Ishikawa (cell line): ENCODE results near the gene A1CF.

Source experiments
- CEBPB ChIP-seq: IDR thresholded peaks from 2 replicates; pipeline ENCODE4 v1.6.1; 2012
- CREB1 ChIP-seq: IDR thresholded peaks from 2 replicates; pipeline ENCODE4 v1.6.1; 2012; ENCODE audit warnings: low read depth
- EGR1 ChIP-seq: IDR thresholded peaks from 2 replicates; pipeline ENCODE4 v1.6.1; 2012
- EP300 ChIP-seq: IDR thresholded peaks from 2 replicates; pipeline ENCODE4 v1.6.1; 2012; ENCODE audit warnings: borderline replicate concordance
- FOXM1 ChIP-seq: IDR thresholded peaks from 2 replicates; pipeline ENCODE4 v1.6.1; 2012; ENCODE audit warnings: low read depth, borderline replicate concordance
- NFIC ChIP-seq: IDR thresholded peaks from 2 replicates; pipeline ENCODE4 v1.6.1; 2012
- RAD21 ChIP-seq: IDR thresholded peaks from 2 replicates; pipeline ENCODE4 v1.6.1; 2012; ENCODE audit warnings: low read depth
- TAF1 ChIP-seq: IDR thresholded peaks from 2 replicates; pipeline ENCODE4 v1.6.1; 2012; ENCODE audit warnings: low read depth, mild to moderate bottlenecking
- TCF12 ChIP-seq: IDR thresholded peaks from 2 replicates; pipeline ENCODE4 v1.6.1; 2012; ENCODE audit warnings: low read depth
- TEAD4 ChIP-seq: IDR thresholded peaks from 2 replicates; pipeline ENCODE4 v1.6.1; 2012
- USF1 ChIP-seq: IDR thresholded peaks from 2 replicates; pipeline ENCODE4 v1.6.1; 2012
- YY1 ChIP-seq: IDR thresholded peaks from 2 replicates; pipeline ENCODE4 v1.6.1; 2012; ENCODE audit warnings: low read depth
- ZBTB7A ChIP-seq: IDR thresholded peaks from 2 replicates; pipeline ENCODE4 v1.6.1; 2012; ENCODE audit warnings: low read depth
- TF ChIP-seq, protein P1 (sequence below): IDR thresholded peaks from 2 replicates; pipeline ENCODE4 v1.6.1; 2012; ENCODE audit warnings: low read depth, mild to moderate bottlenecking
- TF ChIP-seq, protein P2 (sequence below): IDR thresholded peaks from 2 replicates; pipeline ENCODE4 v1.6.1; 2012

A1CF gene

GRCh38 chr10:50876429-50876828 is 9.0 kb downstream of the A1CF start:
- TF ChIP-seq YY1, result no peak
- TF ChIP-seq CEBPB, result no peak
- TF ChIP-seq USF1, result no peak
- no peak for TF ChIP-seq TAF1
- no peak for TF ChIP-seq NFIC
- TF ChIP-seq, protein P1, sequence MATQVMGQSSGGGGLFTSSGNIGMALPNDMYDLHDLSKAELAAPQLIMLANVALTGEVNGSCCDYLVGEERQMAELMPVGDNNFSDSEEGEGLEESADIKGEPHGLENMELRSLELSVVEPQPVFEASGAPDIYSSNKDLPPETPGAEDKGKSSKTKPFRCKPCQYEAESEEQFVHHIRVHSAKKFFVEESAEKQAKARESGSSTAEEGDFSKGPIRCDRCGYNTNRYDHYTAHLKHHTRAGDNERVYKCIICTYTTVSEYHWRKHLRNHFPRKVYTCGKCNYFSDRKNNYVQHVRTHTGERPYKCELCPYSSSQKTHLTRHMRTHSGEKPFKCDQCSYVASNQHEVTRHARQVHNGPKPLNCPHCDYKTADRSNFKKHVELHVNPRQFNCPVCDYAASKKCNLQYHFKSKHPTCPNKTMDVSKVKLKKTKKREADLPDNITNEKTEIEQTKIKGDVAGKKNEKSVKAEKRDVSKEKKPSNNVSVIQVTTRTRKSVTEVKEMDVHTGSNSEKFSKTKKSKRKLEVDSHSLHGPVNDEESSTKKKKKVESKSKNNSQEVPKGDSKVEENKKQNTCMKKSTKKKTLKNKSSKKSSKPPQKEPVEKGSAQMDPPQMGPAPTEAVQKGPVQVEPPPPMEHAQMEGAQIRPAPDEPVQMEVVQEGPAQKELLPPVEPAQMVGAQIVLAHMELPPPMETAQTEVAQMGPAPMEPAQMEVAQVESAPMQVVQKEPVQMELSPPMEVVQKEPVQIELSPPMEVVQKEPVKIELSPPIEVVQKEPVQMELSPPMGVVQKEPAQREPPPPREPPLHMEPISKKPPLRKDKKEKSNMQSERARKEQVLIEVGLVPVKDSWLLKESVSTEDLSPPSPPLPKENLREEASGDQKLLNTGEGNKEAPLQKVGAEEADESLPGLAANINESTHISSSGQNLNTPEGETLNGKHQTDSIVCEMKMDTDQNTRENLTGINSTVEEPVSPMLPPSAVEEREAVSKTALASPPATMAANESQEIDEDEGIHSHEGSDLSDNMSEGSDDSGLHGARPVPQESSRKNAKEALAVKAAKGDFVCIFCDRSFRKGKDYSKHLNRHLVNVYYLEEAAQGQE, result no peak
- no peak for TF ChIP-seq FOXM1
- TF ChIP-seq EGR1, result no peak
- TF ChIP-seq RAD21, result no peak
- no peak for TF ChIP-seq TEAD4
- TF ChIP-seq CREB1, result no peak
- TF ChIP-seq, protein P2, sequence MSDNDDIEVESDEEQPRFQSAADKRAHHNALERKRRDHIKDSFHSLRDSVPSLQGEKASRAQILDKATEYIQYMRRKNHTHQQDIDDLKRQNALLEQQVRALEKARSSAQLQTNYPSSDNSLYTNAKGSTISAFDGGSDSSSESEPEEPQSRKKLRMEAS, result no peak
- no peak for TF ChIP-seq TCF12
- TF ChIP-seq EP300, result no peak
- TF ChIP-seq ZBTB7A, result no peak

DNA sequence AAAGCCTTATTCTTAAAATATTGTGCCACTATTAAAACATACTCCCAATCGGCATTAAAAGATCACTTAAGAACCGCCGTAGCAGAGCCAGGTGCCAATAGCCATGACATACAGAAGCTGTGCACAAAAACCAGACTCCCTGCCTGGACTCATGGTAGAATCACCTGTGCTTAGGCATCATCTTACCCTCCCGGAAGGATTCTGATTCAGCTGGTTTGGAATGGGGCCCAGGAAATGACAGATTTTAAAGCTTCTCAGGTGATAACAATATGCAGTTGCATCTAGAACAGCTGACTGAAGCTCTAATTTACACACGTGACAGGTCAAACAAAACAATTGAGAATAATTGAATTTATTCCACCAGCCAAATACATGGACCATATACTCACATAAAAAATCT is 10.7 kb downstream of the A1CF start:
- TF ChIP-seq TEAD4 (no peak), CREB1 (no peak), TCF12 (no peak), FOXM1 (no peak), USF1 (no peak), RAD21 (no peak), ZBTB7A (no peak), EGR1 (no peak), EP300 (no peak), YY1 (no peak), TAF1 (no peak), CEBPB (no peak), NFIC (no peak)
- TF ChIP-seq, protein P1, result no peak
- TF ChIP-seq, protein P2, result no peak

DNA sequence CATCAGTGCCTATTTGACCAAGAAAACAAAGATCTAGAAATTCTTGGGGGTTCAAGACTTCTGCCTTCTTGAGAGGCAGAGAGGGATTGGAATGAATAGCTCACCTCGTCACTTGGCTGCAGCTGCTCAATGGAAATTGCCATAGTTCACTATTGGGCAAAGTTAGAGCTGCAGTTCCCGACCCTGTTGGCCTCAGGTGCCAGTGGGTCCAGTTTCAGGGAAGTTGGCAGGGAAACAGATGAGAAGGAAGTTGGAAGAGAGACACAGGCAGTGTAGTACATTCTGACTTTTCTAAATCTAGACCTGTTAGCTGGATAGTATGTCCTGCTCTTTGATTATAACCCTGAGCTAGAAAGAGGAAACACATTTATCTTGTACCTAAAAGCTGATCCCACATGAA is 19.1 kb downstream of the A1CF start:
- no peak for TF ChIP-seq FOXM1
- no peak for TF ChIP-seq TAF1
- TF ChIP-seq CEBPB, result no peak
- no peak for TF ChIP-seq TCF12
- TF ChIP-seq, protein P1, result no peak
- TF ChIP-seq CREB1, result no peak
- no peak for TF ChIP-seq ZBTB7A
- TF ChIP-seq EP300, result no peak
- TF ChIP-seq USF1, result no peak
- TF ChIP-seq RAD21, result no peak
- no peak for TF ChIP-seq TEAD4

DNA sequence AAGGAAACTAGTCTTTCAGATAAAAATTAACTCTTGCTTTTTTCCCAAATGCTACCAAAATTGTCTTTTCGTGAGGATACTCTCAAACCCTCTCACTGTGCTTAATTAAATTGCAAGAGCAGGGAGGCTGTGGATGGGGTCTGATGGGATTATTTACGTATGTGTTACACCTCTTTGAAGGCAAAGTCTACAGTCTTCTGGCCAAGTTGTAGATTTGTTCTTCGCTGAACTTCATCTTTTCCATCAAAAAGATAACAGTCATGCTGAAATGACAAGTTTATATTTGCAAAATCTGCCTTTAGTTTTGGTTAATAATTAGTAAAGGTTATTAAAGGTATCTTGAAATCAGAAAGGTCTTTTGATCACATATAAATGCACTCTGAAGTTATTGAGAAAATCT is 22.7 kb downstream of the A1CF start:
- TF ChIP-seq NFIC (no peak), TAF1 (no peak), CREB1 (no peak), FOXM1 (no peak), USF1 (no peak), RAD21 (no peak), CEBPB (no peak), ZBTB7A (no peak), TEAD4 (no peak), EP300 (no peak)
- TF ChIP-seq, protein P1, result no peak
- TF ChIP-seq, protein P2, result no peak
